HEK293 (cell line): ENCODE results near the gene ENO3.
A peak's percentile ranks its signal among the peaks of the same experiment; 100 is the strongest.

Experiments used
- CTCF ChIA-PET: fragments of 350-600 bp; formaldehyde crosslinking; extraction: SDS; loops from one replicate; lab custom pipeline; 2021; ENCODE audit warnings: antibody characterized with exemption; lab: Yijun Ruan, JAX
- POLR2A ChIA-PET: fragments of 300-600 bp; formaldehyde crosslinking; extraction: SDS; loops from one replicate; lab custom pipeline; 2020; ENCODE audit warnings: antibody characterized with exemption, inconsistent platforms; lab: Yijun Ruan, JAX
- H3K27ac ChIP-seq: fragments of 200-500 bp; sonication (Bioruptor generic); 2 replicates; pipeline ENCODE4 v1.5.1; 2014; ENCODE audit warnings: low read depth, low read length, control low read depth, inconsistent platforms; ENCODE audit errors: extremely low read depth
- H3K36me3 ChIP-seq, 2 experiments: fragments of 200-500 bp in 1 of 2; sonication (Bioruptor generic) in 1 of 2; 1 replicate in 1 of 2; 2 replicates in 1 of 2; pipeline ENCODE4 v1.5.1; 2014 to 2017; ENCODE audit warnings: inconsistent platforms in 2 of 2, low read length in 2 of 2; ENCODE audit not compliant: control insufficient read depth in 2 of 2, insufficient read depth in 1 of 2
- H3K4me1 ChIP-seq: fragments of 200-500 bp; sonication (Bioruptor generic); 2 replicates; pipeline ENCODE4 v1.5.1; 2014; ENCODE audit warnings: mild to moderate bottlenecking, low read length, inconsistent platforms; ENCODE audit not compliant: control insufficient read depth, insufficient read depth
- H3K4me3 ChIP-seq: 2 replicates; pipeline ENCODE4 v1.5.1; 2011; ENCODE audit warnings: low read depth, mild to moderate bottlenecking, control low read depth, low read length, moderate library complexity
- H3K9me3 ChIP-seq: fragments of 200-500 bp; sonication (Bioruptor generic); 2 replicates; pipeline ENCODE4 v1.5.1; 2014; ENCODE audit warnings: low read depth, low read length, inconsistent platforms; ENCODE audit not compliant: control insufficient read depth, insufficient read depth
- FEZF1 ChIP-seq: fragments of 450-650 bp; formaldehyde crosslinking; IDR thresholded peaks from 2 replicates; pipeline ENCODE4 v1.5.1; 2016; ENCODE audit warnings: missing biosample characterization, missing genetic modification characterization
- GFI1B ChIP-seq: fragments of 450-650 bp; formaldehyde crosslinking; IDR thresholded peaks from 2 replicates; pipeline ENCODE4 v1.5.1; 2016; ENCODE audit warnings: missing biosample characterization, missing genetic modification characterization
- GLIS1 ChIP-seq: fragments of 450-650 bp; formaldehyde crosslinking; IDR thresholded peaks from 2 replicates; pipeline ENCODE4 v1.5.1; 2016; ENCODE audit warnings: missing biosample characterization, missing genetic modification characterization
- KLF16 ChIP-seq: fragments of 450-650 bp; formaldehyde crosslinking; IDR thresholded peaks from 2 replicates; pipeline ENCODE4 v1.5.1; 2017; ENCODE audit warnings: missing biosample characterization, missing genetic modification characterization
- PRDM10 ChIP-seq: fragments of 450-650 bp; formaldehyde crosslinking; IDR thresholded peaks from 2 replicates; pipeline ENCODE4 v1.5.1; 2016; ENCODE audit warnings: missing biosample characterization, missing genetic modification characterization
- RBAK ChIP-seq: fragments of 450-650 bp; formaldehyde crosslinking; IDR thresholded peaks from 2 replicates; pipeline ENCODE4 v1.5.1; 2016; ENCODE audit warnings: missing biosample characterization, missing genetic modification characterization
- SCRT2 ChIP-seq: fragments of 450-650 bp; formaldehyde crosslinking; IDR thresholded peaks from 2 replicates; pipeline ENCODE4 v1.5.1; 2016; ENCODE audit warnings: missing biosample characterization, missing genetic modification characterization
- SP3 ChIP-seq: fragments of 450-650 bp; formaldehyde crosslinking; IDR thresholded peaks from 2 replicates; pipeline ENCODE4 v1.5.1; 2016; ENCODE audit warnings: missing biosample characterization, missing genetic modification characterization
- ZNF146 ChIP-seq: fragments of 450-650 bp; formaldehyde crosslinking; IDR thresholded peaks from 2 replicates; pipeline ENCODE4 v1.5.1; 2016; ENCODE audit warnings: missing biosample characterization, missing genetic modification characterization
- ZNF157 ChIP-seq: fragments of 450-650 bp; formaldehyde crosslinking; IDR thresholded peaks from 2 replicates; pipeline ENCODE4 v1.5.1; 2016; ENCODE audit warnings: missing biosample characterization, missing genetic modification characterization
- ZNF174 ChIP-seq: fragments of 450-650 bp; formaldehyde crosslinking; IDR thresholded peaks from 2 replicates; pipeline ENCODE4 v1.5.0; 2017; ENCODE audit warnings: missing biosample characterization, mild to moderate bottlenecking, missing genetic modification characterization
- ZNF274 ChIP-seq, 2 experiments: fragments of 200-500 bp in 1 of 2; fragments of 450-650 bp in 1 of 2; sonication (Bioruptor generic) in 1 of 2; formaldehyde crosslinking in 1 of 2; IDR thresholded peaks; 2 replicates each; pipeline versions ENCODE4 v1.5.1 to v1.6.1; 2014 to 2016; ENCODE audit warnings: borderline replicate concordance in 1 of 2, inconsistent platforms in 1 of 2, low read length in 1 of 2, missing biosample characterization in 1 of 2, missing genetic modification characterization in 1 of 2
- ZNF37A ChIP-seq: fragments of 450-650 bp; IDR thresholded peaks from 2 replicates; pipeline ENCODE4 v1.5.1; 2018; ENCODE audit warnings: missing biosample characterization, missing genetic modification characterization
- ZNF548 ChIP-seq: fragments of 450-650 bp; formaldehyde crosslinking; IDR thresholded peaks from 2 replicates; pipeline ENCODE4 v1.5.1; 2016; ENCODE audit warnings: missing biosample characterization, missing genetic modification characterization
- ZNF555 ChIP-seq: fragments of 450-650 bp; formaldehyde crosslinking; conservative IDR thresholded peaks from 2 replicates; pipeline ENCODE4 v1.5.1; 2017; ENCODE audit warnings: missing biosample characterization, mild to moderate bottlenecking, missing genetic modification characterization, inconsistent platforms
- ZNF610 ChIP-seq: fragments of 450-650 bp; formaldehyde crosslinking; IDR thresholded peaks from 2 replicates; pipeline ENCODE4 v1.5.1; 2016; ENCODE audit warnings: missing biosample characterization, missing genetic modification characterization, borderline replicate concordance
- ZNF658 ChIP-seq: fragments of 450-650 bp; formaldehyde crosslinking; IDR thresholded peaks from 2 replicates; pipeline ENCODE4; 2016; ENCODE audit warnings: missing biosample characterization, missing genetic modification characterization
- ZSCAN30 ChIP-seq: fragments of 450-650 bp; IDR thresholded peaks from 2 replicates; pipeline ENCODE4 v1.5.1; 2018; ENCODE audit warnings: missing biosample characterization, mild to moderate bottlenecking, missing genetic modification characterization, moderate library complexity
- TF ChIP-seq, protein P1 (sequence below): fragments of 450-650 bp; formaldehyde crosslinking; IDR thresholded peaks from 2 replicates; pipeline ENCODE4 v1.5.1; 2016; ENCODE audit warnings: missing biosample characterization, missing genetic modification characterization
- TF ChIP-seq, protein P2 (sequence below): fragments of 450-650 bp; formaldehyde crosslinking; conservative IDR thresholded peaks from 2 replicates; pipeline ENCODE4 v1.5.1; 2016; ENCODE audit warnings: low read depth, missing biosample characterization, missing genetic modification characterization
- TF ChIP-seq, protein P3 (sequence below): fragments of 450-650 bp; formaldehyde crosslinking; IDR thresholded peaks from 2 replicates; pipeline ENCODE4 v1.5.1; 2016; ENCODE audit warnings: missing biosample characterization, missing genetic modification characterization
- TF ChIP-seq, protein P4 (sequence below): fragments of 450-650 bp; formaldehyde crosslinking; IDR thresholded peaks from 2 replicates; pipeline ENCODE4 v1.5.1; 2017; ENCODE audit warnings: missing biosample characterization, mild to moderate bottlenecking, missing genetic modification characterization, moderate library complexity

The ENO3 gene

GRCh38 chr17:4956493-4957061, 5.7 kb downstream of the ENO3 start:
- POLR2A ChIA-PET: interaction anchor here (1.3 to 17.9 kb wide), 4 partner anchors 8 to 16 kb away, joined by 3 to 358 read pairs (median 8); partner anchors contain the start of genes PFN1, RNF167, SLC25A11 and SPAG7
- Histone ChIP-seq H3K4me3 (no peak overlapping the region), H3K36me3 (peaks cover 0 to 12% of the 10 kb centered on the region in 2 experiments; a peak in 2 of 3 replicates), H3K9me3 (no peaks in the 10 kb centered on the region), H3K27ac (no peak overlapping the region), H3K4me1 (no peaks in the 10 kb centered on the region)
- CTCF ChIA-PET: interaction anchor here (0.7 to 1.6 kb wide), 5 partner anchors 9 to 47 kb away, joined by 3 to 9 read pairs (median 4); partner anchors contain the start of gene SPAG7
- TF ChIP-seq PRDM10 (tag by site-specific recombination): peak; percentile 62
- TF ChIP-seq ZNF658 (tag by site-specific recombination): no peak

- ChIA-PET CTCF (interaction anchor here (0.6 to 1.2 kb wide), 3 partner anchors 8 to 104 kb away, joined by 3 to 6 read pairs (median 5); no protein-coding TSS in a partner anchor), POLR2A (interaction anchor here (0.6 to 17.9 kb wide), 6 partner anchors 9 to 35 kb away, joined by 3 to 358 read pairs (median 4); partner anchors contain the start of genes PFN1, RNF167, SLC25A11 and SPAG7)
- H3K4me1 ChIP-seq: no peaks in the 10 kb centered on the region
Observed at GRCh38 chr17:4958102-4958501, 7.2 kb downstream of the ENO3 start.

More at GRCh38 chr17:4958102-4958501, 7.2 kb downstream of the ENO3 start:
- TF ChIP-seq ZSCAN30 (tag by site-specific recombination) (no peak), ZNF548 (tag by site-specific recombination) (no peak), KLF16 (no peak), ZNF157 (tag by site-specific recombination) (no peak), ZNF174 (tag by site-specific recombination) (no peak), ZNF37A (tag by site-specific recombination) (no peak), GLIS1 (tag by site-specific recombination) (no peak), RBAK (tag by site-specific recombination) (no peak), FEZF1 (no peak), ZNF274 (IDR thresholded peaks at IDR 0.05; ENCODE audit: low read length) (no peak), ZNF274 (tag by site-specific recombination; IDR thresholded peaks at IDR 0.05; ENCODE audit: borderline replicate concordance) (no peak), ZNF146 (tag by site-specific recombination) (no peak), GFI1B (no peak), ZNF610 (tag by site-specific recombination) (no peak), SCRT2 (tag by site-specific recombination) (no peak), ZNF555 (tag by site-specific recombination) (no peak), SP3 (no peak)
- TF ChIP-seq, protein P1, sequence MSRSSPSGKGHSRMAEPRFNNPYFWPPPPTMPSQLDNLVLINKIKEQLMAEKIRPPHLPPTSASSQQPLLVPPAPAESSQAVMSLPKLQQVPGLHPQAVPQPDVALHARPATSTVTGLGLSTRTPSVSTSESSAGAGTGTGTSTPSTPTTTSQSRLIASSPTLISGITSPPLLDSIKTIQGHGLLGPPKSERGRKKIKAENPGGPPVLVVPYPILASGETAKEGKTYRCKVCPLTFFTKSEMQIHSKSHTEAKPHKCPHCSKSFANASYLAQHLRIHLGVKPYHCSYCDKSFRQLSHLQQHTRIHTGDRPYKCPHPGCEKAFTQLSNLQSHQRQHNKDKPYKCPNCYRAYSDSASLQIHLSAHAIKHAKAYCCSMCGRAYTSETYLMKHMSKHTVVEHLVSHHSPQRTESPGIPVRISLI (tag by site-specific recombination): no peak
- TF ChIP-seq, protein P2, sequence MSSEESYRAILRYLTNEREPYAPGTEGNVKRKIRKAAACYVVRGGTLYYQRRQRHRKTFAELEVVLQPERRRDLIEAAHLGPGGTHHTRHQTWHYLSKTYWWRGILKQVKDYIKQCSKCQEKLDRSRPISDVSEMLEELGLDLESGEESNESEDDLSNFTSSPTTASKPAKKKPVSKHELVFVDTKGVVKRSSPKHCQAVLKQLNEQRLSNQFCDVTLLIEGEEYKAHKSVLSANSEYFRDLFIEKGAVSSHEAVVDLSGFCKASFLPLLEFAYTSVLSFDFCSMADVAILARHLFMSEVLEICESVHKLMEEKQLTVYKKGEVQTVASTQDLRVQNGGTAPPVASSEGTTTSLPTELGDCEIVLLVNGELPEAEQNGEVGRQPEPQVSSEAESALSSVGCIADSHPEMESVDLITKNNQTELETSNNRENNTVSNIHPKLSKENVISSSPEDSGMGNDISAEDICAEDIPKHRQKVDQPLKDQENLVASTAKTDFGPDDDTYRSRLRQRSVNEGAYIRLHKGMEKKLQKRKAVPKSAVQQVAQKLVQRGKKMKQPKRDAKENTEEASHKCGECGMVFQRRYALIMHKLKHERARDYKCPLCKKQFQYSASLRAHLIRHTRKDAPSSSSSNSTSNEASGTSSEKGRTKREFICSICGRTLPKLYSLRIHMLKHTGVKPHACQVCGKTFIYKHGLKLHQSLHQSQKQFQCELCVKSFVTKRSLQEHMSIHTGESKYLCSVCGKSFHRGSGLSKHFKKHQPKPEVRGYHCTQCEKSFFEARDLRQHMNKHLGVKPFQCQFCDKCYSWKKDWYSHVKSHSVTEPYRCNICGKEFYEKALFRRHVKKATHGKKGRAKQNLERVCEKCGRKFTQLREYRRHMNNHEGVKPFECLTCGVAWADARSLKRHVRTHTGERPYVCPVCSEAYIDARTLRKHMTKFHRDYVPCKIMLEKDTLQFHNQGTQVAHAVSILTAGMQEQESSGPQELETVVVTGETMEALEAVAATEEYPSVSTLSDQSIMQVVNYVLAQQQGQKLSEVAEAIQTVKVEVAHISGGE (tag by site-specific recombination): no peak
- TF ChIP-seq, protein P3, sequence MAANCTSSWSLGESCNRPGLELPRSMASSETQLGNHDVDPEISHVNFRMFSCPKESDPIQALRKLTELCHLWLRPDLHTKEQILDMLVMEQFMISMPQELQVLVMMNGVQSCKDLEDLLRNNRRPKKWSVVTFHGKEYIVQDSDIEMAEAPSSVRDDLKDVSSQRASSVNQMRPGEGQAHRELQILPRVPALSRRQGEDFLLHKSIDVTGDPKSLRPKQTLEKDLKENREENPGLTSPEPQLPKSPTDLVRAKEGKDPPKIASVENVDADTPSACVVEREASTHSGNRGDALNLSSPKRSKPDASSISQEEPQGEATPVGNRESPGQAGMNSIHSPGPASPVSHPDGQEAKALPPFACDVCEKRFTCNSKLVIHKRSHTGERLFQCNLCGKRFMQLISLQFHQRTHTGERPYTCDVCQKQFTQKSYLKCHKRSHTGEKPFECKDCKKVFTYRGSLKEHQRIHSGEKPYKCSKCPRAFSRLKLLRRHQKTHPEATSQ (tag by site-specific recombination): no peak
- TF ChIP-seq, protein P4, sequence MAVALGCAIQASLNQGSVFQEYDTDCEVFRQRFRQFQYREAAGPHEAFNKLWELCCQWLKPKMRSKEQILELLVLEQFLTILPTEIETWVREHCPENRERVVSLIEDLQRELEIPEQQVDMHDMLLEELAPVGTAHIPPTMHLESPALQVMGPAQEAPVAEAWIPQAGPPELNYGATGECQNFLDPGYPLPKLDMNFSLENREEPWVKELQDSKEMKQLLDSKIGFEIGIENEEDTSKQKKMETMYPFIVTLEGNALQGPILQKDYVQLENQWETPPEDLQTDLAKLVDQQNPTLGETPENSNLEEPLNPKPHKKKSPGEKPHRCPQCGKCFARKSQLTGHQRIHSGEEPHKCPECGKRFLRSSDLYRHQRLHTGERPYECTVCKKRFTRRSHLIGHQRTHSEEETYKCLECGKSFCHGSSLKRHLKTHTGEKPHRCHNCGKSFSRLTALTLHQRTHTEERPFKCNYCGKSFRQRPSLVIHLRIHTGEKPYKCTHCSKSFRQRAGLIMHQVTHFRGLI (tag by site-specific recombination): no peak
- H3K4me3 ChIP-seq: no peak overlapping the region
- peaks cover 0 to 12% of the 10 kb centered on the region in 2 experiments; a peak in 2 of 3 replicates for H3K36me3 ChIP-seq
- H3K27ac ChIP-seq: no peak overlapping the region
- no peaks in the 10 kb centered on the region for H3K9me3 ChIP-seq
